Keratinocyte (primary cell): ENCODE measurements around the gene SPTLC3. TPM values are rescaled to one million over a fixed set of nuclear protein-coding genes. Genes with fewer than 3 reads are reported as not detected.

ENCODE experiments used
- DNase-seq: peaks from one replicate; pipeline ENCODE4 v3.0.0-alpha.2; 2011; ENCODE audit warnings: low read depth, missing footprints, low spot score
- FAIRE-seq: peaks from 2 replicates; lab custom pipeline; 2011; peaks lifted over from hg19 to GRCh38; lab: Jason Lieb, UNC
- H2AFZ ChIP-seq: 2 replicates; pipeline ENCODE4 v1.6.0; 2012; ENCODE audit warnings: low read length, control low read depth, inconsistent platforms; ENCODE audit not compliant: control insufficient read depth
- H3K27ac ChIP-seq: 2 replicates; pipeline ENCODE4 v1.5.1; 2011; ENCODE audit warnings: low read length; ENCODE audit not compliant: control insufficient read depth, insufficient read depth
- H3K27me3 ChIP-seq: 3 replicates; pipeline ENCODE4 v1.6.0; 2011; ENCODE audit warnings: low read length; ENCODE audit not compliant: control insufficient read depth, insufficient read depth; ENCODE audit errors: extremely low read depth
- H3K36me3 ChIP-seq, 2 experiments: 2 replicates in 1 of 2; 3 replicates in 1 of 2; pipeline ENCODE4 v1.5.1; 2011; ENCODE audit warnings: low read length in 2 of 2, mild to moderate bottlenecking in 1 of 2; ENCODE audit not compliant: control insufficient read depth in 2 of 2, insufficient read depth in 2 of 2; ENCODE audit errors: extremely low read depth in 1 of 2
- H3K4me1 ChIP-seq: 3 replicates; pipeline ENCODE4 v1.5.1; 2011; ENCODE audit warnings: low read length; ENCODE audit not compliant: control insufficient read depth, insufficient read depth; ENCODE audit errors: extremely low read depth
- H3K4me2 ChIP-seq: 3 replicates; pipeline ENCODE4 v1.6.0; 2011; ENCODE audit warnings: low read depth, low read length; ENCODE audit not compliant: control insufficient read depth, insufficient read depth; ENCODE audit errors: extremely low read depth
- H3K4me3 ChIP-seq, 3 experiments: fragments of 200-600 bp in 1 of 3; sonication (generic) in 1 of 3; 2 replicates in 2 of 3; 3 replicates in 1 of 3; pipeline ENCODE4 v1.5.1; 2011 to 2016; ENCODE audit warnings: low read length in 3 of 3, mild to moderate bottlenecking in 3 of 3, control low read depth in 2 of 3, inconsistent platforms in 1 of 3, low read depth in 1 of 3, mixed read lengths in 1 of 3, mixed run types in 1 of 3, moderate library complexity in 1 of 3; ENCODE audit not compliant: control insufficient read depth in 2 of 3, insufficient read depth in 2 of 3; ENCODE audit errors: extremely low read depth in 1 of 3
- H3K79me2 ChIP-seq: 2 replicates; pipeline ENCODE4 v1.6.0; 2012; ENCODE audit warnings: low read length; ENCODE audit not compliant: control insufficient read depth, insufficient read depth
- H3K9ac ChIP-seq: 3 replicates; pipeline ENCODE4 v1.6.0; 2011; ENCODE audit warnings: low read length; ENCODE audit not compliant: control insufficient read depth, insufficient read depth; ENCODE audit errors: extremely low read depth
- H3K9me1 ChIP-seq: 3 replicates; pipeline ENCODE4 v1.6.0; 2011; ENCODE audit warnings: low read length; ENCODE audit not compliant: control insufficient read depth, insufficient read depth; ENCODE audit errors: extremely low read depth
- H3K9me3 ChIP-seq: 2 replicates; pipeline ENCODE4 v1.5.1; 2012; ENCODE audit warnings: low read depth, low read length; ENCODE audit not compliant: control insufficient read depth
- H4K20me1 ChIP-seq: 3 replicates; pipeline ENCODE4 v1.6.0; 2011; ENCODE audit warnings: low read length; ENCODE audit not compliant: control insufficient read depth, insufficient read depth; ENCODE audit errors: extremely low read depth
- CTCF ChIP-seq, 3 experiments: IDR thresholded peaks in 1 of 3; conservative IDR thresholded peaks in 1 of 3; optimal IDR thresholded peaks in 1 of 3; 2 replicates in 2 of 3; 3 replicates in 1 of 3; pipeline versions ENCODE3 to v1.5.1; 2011; ENCODE audit warnings: low read length in 3 of 3, mild to moderate bottlenecking in 3 of 3, moderate library complexity in 2 of 3, control low read depth in 1 of 3, inconsistent platforms in 1 of 3; ENCODE audit not compliant: insufficient read depth in 2 of 3; ENCODE audit errors: extremely low read depth in 1 of 3
- EZH2 ChIP-seq: IDR thresholded peaks from one replicate; pipeline ENCODE4 v1.6.1; 2012; ENCODE audit warnings: inconsistent platforms, mild to moderate bottlenecking, low read length, moderate library complexity
- dilution Hi-C: fragments of 300-500 bp; cut with MboI; formaldehyde crosslinking; loops from one replicate; pipeline ENCODE4 v1.7.0; 2020; ENCODE audit warnings: low sequenced_read_pairs; ENCODE audit not compliant: extremely low pct_ligation_motif_present
- polyA plus RNA-seq, 5 experiments: library from polyadenylated mRNA; depleted of rRNA in 3 of 5; stranded (reverse) in 3 of 5; stranded (forward) in 1 of 5; unstranded in 1 of 5; fragments of >200 nt; gene quantifications; 1 replicate in 1 of 5; 2 replicates in 3 of 5; 3 replicates in 1 of 5; pipeline versions ENCODE4 v1.2.1 to v1.2.3, GENCODE V29; 2011 to 2012; ENCODE audit warnings: missing spikeins in 2 of 5, low read depth in 1 of 5, low replicate concordance in 1 of 5

Gene SPTLC3
- polyA plus RNA-seq, 1 donor (not counting 4 experiments of a cell fraction or from before 2014, with no cell fraction given): 11.4 TPM

GRCh38 chr20:13012886-13013285 is 4.1 kb downstream of the SPTLC3 start:
- FAIRE-seq: no peak
- TF ChIP-seq CTCF (optimal IDR thresholded peaks at IDR 0.05 in 1 of 3, IDR thresholded peaks at IDR 0.05 in 1 of 3, conservative IDR thresholded peaks at IDR 0.05 in 1 of 3; ENCODE audit: extremely low read depth in 1 of 3, insufficient read depth in 2 of 3, low read length in 3 of 3): no peak
- no peak for TF ChIP-seq EZH2
- Histone ChIP-seq H3K79me2 (no peaks in the 10 kb centered on the region), H3K36me3 (peaks cover 0 to 3% of the 10 kb centered on the region in 2 experiments), H2AFZ (no peak overlapping the region), H4K20me1 (no peaks in the 10 kb centered on the region), H3K9ac (no peak overlapping the region), H3K27me3 (no peaks in the 10 kb centered on the region), H3K9me3 (no peaks in the 10 kb centered on the region), H3K27ac (no peak overlapping the region), H3K4me3 (no peak overlapping the region), H3K4me2 (no peak overlapping the region), H3K4me1 (peaks cover 14% of the 10 kb centered on the region), H3K9me1 (no peaks in the 10 kb centered on the region)
- dilution Hi-C loops: no loop called here
- DNase-seq: no peak

- no peak for DNase-seq
- Histone ChIP-seq H3K4me1 (peaks cover 14% of the 10 kb centered on the region), H3K9ac (no peak overlapping the region), H3K4me3 (no peak overlapping the region), H3K27me3 (no peaks in the 10 kb centered on the region), H4K20me1 (no peaks in the 10 kb centered on the region), H3K4me2 (no peak overlapping the region), H3K9me1 (no peaks in the 10 kb centered on the region), H3K79me2 (no peaks in the 10 kb centered on the region), H3K27ac (no peak overlapping the region), H2AFZ (no peak overlapping the region), H3K36me3 (peaks cover 0 to 3% of the 10 kb centered on the region in 2 experiments), H3K9me3 (no peaks in the 10 kb centered on the region)
- TF ChIP-seq CTCF (optimal IDR thresholded peaks at IDR 0.05 in 1 of 3, IDR thresholded peaks at IDR 0.05 in 1 of 3, conservative IDR thresholded peaks at IDR 0.05 in 1 of 3; ENCODE audit: extremely low read depth in 1 of 3, insufficient read depth in 2 of 3, low read length in 3 of 3) (no peak), EZH2 (no peak)
- no peak for FAIRE-seq
- dilution Hi-C loops: no loop called here
Measured at GRCh38 chr20:13013411-13013810, 4.6 kb downstream of the SPTLC3 start.
